DOHH2 (cell line): Measurements from ENCODE around the gene NDFIP2.

Experiments
- H3F3A ChIP-seq: fragments of 200-600 bp; sonication (generic), shearing (Covaris generic); 2 replicates; pipeline ENCODE4 v1.6.0; 2016; ENCODE audit warnings: antibody characterized with exemption, mild to moderate bottlenecking; ENCODE audit not compliant: control insufficient read depth, insufficient read depth
- H3K27ac ChIP-seq: fragments of 200-600 bp; sonication (generic); 2 replicates; pipeline ENCODE4 v1.5.1; 2014; ENCODE audit warnings: low read depth, mild to moderate bottlenecking, low read length, moderate library complexity
- H3K27me3 ChIP-seq: fragments of 200-600 bp; sonication (generic); 2 replicates; pipeline ENCODE4 v1.6.1; 2014; ENCODE audit warnings: mild to moderate bottlenecking, low read length, mixed read lengths; ENCODE audit not compliant: control insufficient read depth
- H3K36me3 ChIP-seq: fragments of 200-600 bp; sonication (generic); 2 replicates; pipeline ENCODE4 v1.6.1; 2014; ENCODE audit warnings: mild to moderate bottlenecking, low read length, moderate library complexity, mixed read lengths; ENCODE audit not compliant: control insufficient read depth
- H3K4me1 ChIP-seq: fragments of 200-600 bp; sonication (generic); 2 replicates; pipeline ENCODE4 v1.6.1; 2014; ENCODE audit warnings: mild to moderate bottlenecking, low read length, mixed read lengths; ENCODE audit not compliant: control insufficient read depth
- H3K4me2 ChIP-seq: fragments of 200-600 bp; sonication (generic); 2 replicates; pipeline ENCODE4 v1.6.0; 2014; ENCODE audit warnings: mild to moderate bottlenecking, low read length, moderate library complexity
- H3K4me3 ChIP-seq: fragments of 200-600 bp; sonication (generic); 2 replicates; pipeline ENCODE4 v1.5.1; 2014; ENCODE audit warnings: mild to moderate bottlenecking, low read length, mixed read lengths
- H3K79me2 ChIP-seq: fragments of 200-600 bp; sonication (generic); 2 replicates; pipeline ENCODE4 v1.6.1; 2014; ENCODE audit warnings: mild to moderate bottlenecking, low read length, mixed read lengths; ENCODE audit not compliant: control insufficient read depth
- H3K9me2 ChIP-seq: fragments of 200-600 bp; sonication (generic); replicated peaks from 2 replicates; pipeline ENCODE4 v1.6.1; 2014; ENCODE audit warnings: mild to moderate bottlenecking, low read length, mixed read lengths; ENCODE audit not compliant: control insufficient read depth
- H3K9me3 ChIP-seq: fragments of 200-600 bp; sonication (generic); 2 replicates; pipeline ENCODE4 v1.6.1; 2014; ENCODE audit warnings: antibody characterized with exemption, low read length, mixed read lengths; ENCODE audit not compliant: control insufficient read depth, insufficient read depth
- H4K20me1 ChIP-seq: fragments of 200-600 bp; sonication (generic); 2 replicates; pipeline ENCODE4 v1.6.0; 2014; ENCODE audit warnings: low read depth, mild to moderate bottlenecking, antibody characterized with exemption, low read length, moderate library complexity; ENCODE audit not compliant: control insufficient read depth, insufficient read depth
- CTCF ChIP-seq: fragments of 200-600 bp; sonication (generic); IDR thresholded peaks from one replicate; pipeline ENCODE4 v1.5.1; 2014; ENCODE audit warnings: antibody characterized with exemption, mild to moderate bottlenecking, low read depth, low read length; ENCODE audit not compliant: poor library complexity, severe bottlenecking
- EZH2phosphoT487 ChIP-seq: fragments of 200-600 bp; sonication (generic); IDR thresholded peaks from 2 replicates; pipeline ENCODE4 v1.6.1; 2017; ENCODE audit warnings: borderline replicate concordance, mild to moderate bottlenecking, antibody characterized with exemption, low read length, moderate library complexity, mixed read lengths

Gene NDFIP2

GRCh38 chr13:79490326-79490725 is 9.4 kb downstream of the NDFIP2 start:
- TF ChIP-seq EZH2phosphoT487 (no peak), CTCF (no peak)
- H3K9me3 ChIP-seq, result no peaks in the 10 kb centered on the region
- no peaks in the 10 kb centered on the region; the same call in 1 of the 2 replicates for H3K36me3 ChIP-seq
- peaks cover 13% of the 10 kb centered on the region for H3K4me1 ChIP-seq
- H4K20me1 ChIP-seq, result peaks cover 5% of the 10 kb centered on the region; the same call in 1 of the 2 replicates
- no peak overlapping the region for H3K4me2 ChIP-seq
- peaks cover 67% of the 10 kb centered on the region for H3K79me2 ChIP-seq
- H3K27me3 ChIP-seq, result no peaks in the 10 kb centered on the region
- H3K4me3 ChIP-seq, result no peak overlapping the region
- no peaks in the 10 kb centered on the region for H3F3A ChIP-seq
- no peak overlapping the region for H3K27ac ChIP-seq
- H3K9me2 ChIP-seq, result no peaks in the 10 kb centered on the region

- Histone ChIP-seq H3K79me2 (peaks cover 69% of the 10 kb centered on the region), H3K27ac (no peak overlapping the region)
Observed at GRCh38 chr13:79490824-79491223, 9.9 kb downstream of the NDFIP2 start.

GRCh38 chr13:79491715-79492114 is 10.8 kb downstream of the NDFIP2 start:
- H4K20me1 ChIP-seq, result peaks cover 5% of the 10 kb centered on the region; the same call in 1 of the 2 replicates
- no peak overlapping the region for H3K4me2 ChIP-seq
- no peaks in the 10 kb centered on the region for H3K9me3 ChIP-seq
- H3K79me2 ChIP-seq, result peaks cover 69% of the 10 kb centered on the region
- peaks cover 18% of the 10 kb centered on the region for H3K4me1 ChIP-seq
- H3K36me3 ChIP-seq, result no peaks in the 10 kb centered on the region; the same call in 1 of the 2 replicates
- no peak overlapping the region for H3K4me3 ChIP-seq
- no peaks in the 10 kb centered on the region for H3K27me3 ChIP-seq
- TF ChIP-seq EZH2phosphoT487 (no peak), CTCF (no peak)
- H3K27ac ChIP-seq, result no peak overlapping the region
- H3F3A ChIP-seq, result no peaks in the 10 kb centered on the region
- no peaks in the 10 kb centered on the region for H3K9me2 ChIP-seq

More at GRCh38 chr13:79490824-79491223, 9.9 kb downstream of the NDFIP2 start:
- no peaks in the 10 kb centered on the region; the same call in 1 of the 2 replicates for H3K36me3 ChIP-seq
- H3K4me2 ChIP-seq, result no peak overlapping the region
- no peak overlapping the region for H3K4me3 ChIP-seq
- H3K4me1 ChIP-seq, result peaks cover 13% of the 10 kb centered on the region
- peaks cover 5% of the 10 kb centered on the region; the same call in 1 of the 2 replicates for H4K20me1 ChIP-seq
- TF ChIP-seq EZH2phosphoT487, result no peak
- TF ChIP-seq CTCF, result no peak
- H3K9me2 ChIP-seq, result no peaks in the 10 kb centered on the region
- H3K9me3 ChIP-seq, result no peaks in the 10 kb centered on the region
- no peaks in the 10 kb centered on the region for H3K27me3 ChIP-seq
- H3F3A ChIP-seq, result no peaks in the 10 kb centered on the region
